Transverse colon (tissue), 4 donors: ENCODE results near the gene ITGB6. TPM values are rescaled to one million over a fixed set of nuclear protein-coding genes. Genes with fewer than 3 reads are reported as not detected.

Experiments
- DNase-seq: peaks from one replicate; pipeline ENCODE4 v3.0.0-alpha.2; 2019
- H3K27ac ChIP-seq, 4 donors: fragments of 200-600 bp; sonication (generic); 2 replicates each; pipeline ENCODE4 v1.5.1; 2016 to 2018; ENCODE audit warnings: inconsistent platforms in 4 of 4
- H3K27me3 ChIP-seq: fragments of 200-600 bp; sonication (generic); 2 replicates; pipeline ENCODE4 v1.5.1; 2017; ENCODE audit warnings: inconsistent platforms
- H3K36me3 ChIP-seq, 4 donors: fragments of 200-600 bp; sonication (generic); 2 replicates each; pipeline ENCODE4 v1.5.1; 2017 to 2019; ENCODE audit warnings: inconsistent platforms in 4 of 4
- H3K4me1 ChIP-seq, 4 donors: fragments of 200-600 bp; sonication (generic); 2 replicates each; pipeline ENCODE4 v1.5.1; 2017 to 2020; ENCODE audit warnings: inconsistent platforms in 4 of 4
- H3K4me3 ChIP-seq, 4 donors: fragments of 200-600 bp; sonication (generic); 1 replicate in 1 of 4; 2 replicates in 3 of 4; pipeline versions ENCODE4 v1.5.1 to v1.6.1; 2017 to 2019; ENCODE audit warnings: inconsistent platforms in 4 of 4
- H3K9me3 ChIP-seq, 2 donors: fragments of 200-600 bp; sonication (generic); 2 replicates each; pipeline ENCODE4 v1.5.1; 2017 to 2019; ENCODE audit warnings: inconsistent platforms in 2 of 2
- CTCF ChIP-seq, 5 experiments: fragments of 200-600 bp in 3 of 5; fragments of 450-650 bp in 2 of 5; sonication (generic) in 3 of 5; IDR thresholded peaks; 1 replicate in 2 of 5; 2 replicates in 3 of 5; pipeline ENCODE4 v1.5.1; 2016 to 2017; ENCODE audit warnings: antibody characterized with exemption in 5 of 5, inconsistent platforms in 3 of 5, mild to moderate bottlenecking in 2 of 5, moderate library complexity in 1 of 5
- EP300 ChIP-seq: sonication (generic); formaldehyde crosslinking; IDR thresholded peaks from one replicate; pipeline ENCODE4 v1.6.1; 2017; ENCODE audit warnings: antibody characterized with exemption, low read depth
- POLR2A ChIP-seq: fragments of 450-650 bp; IDR thresholded peaks from one replicate; pipeline ENCODE4 v1.6.1; 2016; ENCODE audit warnings: antibody characterized with exemption, mild to moderate bottlenecking, moderate library complexity
- POLR2AphosphoS5 ChIP-seq, 3 donors: sonication (generic); formaldehyde crosslinking; IDR thresholded peaks; one replicate each; pipeline ENCODE4 v1.6.1; 2016; ENCODE audit warnings: antibody characterized with exemption in 3 of 3
- WGBS, 2 donors: methylation state at CpG; one replicate each; pipeline ENCODE4 v1.1.5; 2018; ENCODE audit warnings: low coverage in 1 of 2; 5-methylcytosine and 5-hydroxymethylcytosine counted together
- in situ Hi-C, 4 donors: fragments of 200-750 bp; cut with MboI; loops; one replicate each; pipeline versions ENCODE4 v1.15.0 to v1.15.1; 2017; ENCODE audit warnings: low sequenced_read_pairs in 3 of 4, low pct_ligation_motif_present in 1 of 4, low pct_unique_long_range_greater_than_20kb in 1 of 4
- intact Hi-C: fragments of 100-400 bp; cut with DNase I; formaldehyde crosslinking; loops from one replicate; pipeline ENCODE4 v1.15.1; 2023; ENCODE audit warnings: low total_unique reads
- total RNA-seq, 4 donors: library from RNA; depleted of rRNA; stranded (reverse); fragments of >200 nt; gene quantifications; one replicate each; pipeline ENCODE4 v1.1.0, GENCODE V29; 2016

Gene ITGB6
- total RNA-seq, 4 donors from 2014 or later: 7.6 to 28.8 (median 20.2) TPM

GRCh38 chr2:160126756-160127155 is 73.3 kb downstream of the ITGB6 start:
- intact Hi-C loops: no loop called here
- Histone ChIP-seq H3K9me3 (no peaks in the 10 kb centered on the region), H3K4me1 (no peaks in the 10 kb centered on the region), H3K36me3 (no peaks in the 10 kb centered on the region), H3K4me3 (no peak overlapping the region), H3K27me3 (no peaks in the 10 kb centered on the region), H3K27ac (no peak overlapping the region)
- no peak for DNase-seq
- in situ Hi-C loops: no loop called here
- 50 to 87% methylated on average over 1 to 2 of the region's 2 CpGs for WGBS, 2 donors
- TF ChIP-seq EP300 (no peak), POLR2A (no peak), CTCF (IDR thresholded peaks at IDR 0.05) (no peak), POLR2AphosphoS5 (IDR thresholded peaks at IDR 0.05) (no peak)

GRCh38 chr2:160126315-160126714 is 73.8 kb downstream of the ITGB6 start:
- Histone ChIP-seq H3K4me3 (no peak overlapping the region), H3K9me3 (no peaks in the 10 kb centered on the region), H3K27ac (no peak overlapping the region), H3K36me3 (no peaks in the 10 kb centered on the region), H3K27me3 (no peaks in the 10 kb centered on the region), H3K4me1 (no peaks in the 10 kb centered on the region)
- in situ Hi-C loops (no loop called here), intact Hi-C loops (no loop called here)
- WGBS, 2 donors: 86 to 93% methylated on average over 3 to 12 of the region's 12 CpGs
- no peak for DNase-seq
- TF ChIP-seq POLR2A: no peak
- no peak for TF ChIP-seq CTCF (IDR thresholded peaks at IDR 0.05)
- no peak for TF ChIP-seq EP300
- no peak for TF ChIP-seq POLR2AphosphoS5 (IDR thresholded peaks at IDR 0.05)

- intact Hi-C loops (no loop called here), in situ Hi-C loops (no loop called here)
- no peak overlapping the region for H3K27ac ChIP-seq
- H3K4me1 ChIP-seq: no peaks in the 10 kb centered on the region
- 84 to 87% methylated on average over 6 of the region's 6 CpGs for WGBS, 2 donors
- no peaks in the 10 kb centered on the region for H3K36me3 ChIP-seq
- no peaks in the 10 kb centered on the region for H3K9me3 ChIP-seq
- H3K4me3 ChIP-seq: no peak overlapping the region
- DNase-seq: no peak
- TF ChIP-seq CTCF (IDR thresholded peaks at IDR 0.05) (no peak), POLR2A (no peak), EP300 (no peak)
- no peaks in the 10 kb centered on the region for H3K27me3 ChIP-seq
These were observed 74.2 kb downstream of the ITGB6 start for GRCh38 chr2:160125828-160126227.

DNA sequence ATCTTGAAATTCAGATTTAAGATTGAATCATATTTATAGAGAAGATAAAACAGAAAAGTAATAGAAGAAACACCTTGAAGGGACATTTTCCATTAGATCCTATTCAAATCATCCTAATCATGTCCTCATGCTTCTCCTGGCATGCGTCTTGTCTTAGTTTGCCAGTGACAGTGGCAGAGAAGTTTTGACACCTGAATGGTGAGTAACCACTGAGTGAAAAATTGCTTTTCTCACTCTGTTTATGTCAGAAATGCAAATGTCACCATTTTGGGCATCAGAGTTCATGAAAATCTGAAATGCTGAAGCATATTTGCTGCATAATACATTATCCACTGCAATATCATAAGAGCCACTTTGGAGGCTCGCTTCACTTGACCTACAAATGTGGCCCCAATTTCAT is 74.7 kb downstream of the ITGB6 start:
- in situ Hi-C loops: no loop called here
- Histone ChIP-seq H3K4me1 (no peaks in the 10 kb centered on the region), H3K27me3 (no peaks in the 10 kb centered on the region), H3K4me3 (no peak overlapping the region), H3K36me3 (no peaks in the 10 kb centered on the region), H3K9me3 (no peaks in the 10 kb centered on the region), H3K27ac (no peak overlapping the region)
- no peak for DNase-seq
- WGBS, 2 donors: 99 to 100% methylated on average over 2 of the region's 2 CpGs
- TF ChIP-seq CTCF (IDR thresholded peaks at IDR 0.05) (no peak), EP300 (no peak), POLR2A (no peak), POLR2AphosphoS5 (IDR thresholded peaks at IDR 0.05) (no peak)
- intact Hi-C loops: no loop called here
